NCI-H1436 treated with DMSO at 0.1 percent for 48 hours (cell line): ENCODE measurements around the gene RAB4B.
A peak's percentile ranks its signal among the peaks of the same experiment; 100 is the strongest.
"Not testable (repeated sequence)": the region's sequence is repeated elsewhere in the genome, so short reads cannot be mapped to it uniquely, and the experiment has no call there.

Source experiments
- DNase-seq: peaks from one replicate; lab custom pipeline; 2025; lab: John Stamatoyannopoulos, UW

RAB4B gene

DNA sequence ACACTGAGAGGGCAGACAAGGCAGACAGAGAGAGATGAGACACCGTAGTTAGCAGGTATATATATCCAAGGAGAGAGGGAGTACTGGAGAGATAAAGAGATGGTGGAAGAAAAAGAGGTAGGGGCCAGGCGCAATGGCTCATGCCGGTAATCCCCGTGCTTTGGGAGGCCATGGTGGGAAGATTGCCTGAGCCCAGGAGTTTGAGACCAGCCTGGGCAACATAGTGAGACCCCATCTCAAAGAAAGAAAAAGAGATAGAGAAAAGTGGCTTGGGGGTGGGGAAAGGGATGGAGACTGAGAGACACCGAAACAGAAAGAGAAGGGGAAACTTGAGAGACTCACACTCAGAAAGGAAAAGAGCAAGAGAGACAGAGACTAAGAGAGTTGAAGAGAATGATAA lies 2.5 kb downstream of the RAB4B start:
- DNase-seq: no peak

DNA sequence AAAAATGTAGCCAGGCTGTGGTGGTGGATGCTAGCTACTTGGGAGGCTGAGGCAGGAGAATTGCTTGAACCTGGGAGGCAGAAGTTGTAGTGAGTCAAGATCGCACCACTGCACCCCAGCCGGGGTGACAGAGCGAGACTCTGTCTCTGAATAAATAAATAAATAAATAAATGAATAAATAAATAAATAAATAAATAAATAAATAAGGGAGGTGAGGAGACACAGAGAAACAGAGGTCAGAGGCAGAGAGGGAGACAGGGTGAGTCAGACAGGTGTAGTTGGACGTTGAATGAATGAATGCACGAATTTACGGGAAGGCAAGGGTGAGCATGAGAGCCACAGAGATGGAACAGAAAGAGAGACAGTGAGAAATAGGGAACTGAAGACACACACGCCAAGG lies 3.1 kb downstream of the RAB4B start:
- no peak for DNase-seq

DNA sequence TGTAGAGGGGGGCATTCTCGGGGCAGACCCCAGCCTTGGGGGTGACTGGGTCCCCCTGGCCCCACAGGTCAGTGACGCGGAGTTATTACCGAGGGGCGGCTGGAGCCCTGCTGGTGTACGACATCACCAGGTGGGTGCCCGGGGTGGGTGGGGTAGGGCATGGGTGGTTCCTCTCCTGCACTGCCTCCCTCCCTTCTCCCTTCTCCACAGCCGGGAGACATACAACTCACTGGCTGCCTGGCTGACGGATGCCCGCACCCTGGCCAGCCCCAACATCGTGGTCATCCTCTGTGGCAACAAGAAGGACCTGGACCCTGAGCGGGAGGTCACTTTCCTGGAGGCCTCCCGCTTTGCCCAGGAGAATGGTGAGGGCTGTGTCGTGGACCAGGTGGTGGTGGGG lies 5.7 kb downstream of the RAB4B start:
- no peak for DNase-seq

DNA sequence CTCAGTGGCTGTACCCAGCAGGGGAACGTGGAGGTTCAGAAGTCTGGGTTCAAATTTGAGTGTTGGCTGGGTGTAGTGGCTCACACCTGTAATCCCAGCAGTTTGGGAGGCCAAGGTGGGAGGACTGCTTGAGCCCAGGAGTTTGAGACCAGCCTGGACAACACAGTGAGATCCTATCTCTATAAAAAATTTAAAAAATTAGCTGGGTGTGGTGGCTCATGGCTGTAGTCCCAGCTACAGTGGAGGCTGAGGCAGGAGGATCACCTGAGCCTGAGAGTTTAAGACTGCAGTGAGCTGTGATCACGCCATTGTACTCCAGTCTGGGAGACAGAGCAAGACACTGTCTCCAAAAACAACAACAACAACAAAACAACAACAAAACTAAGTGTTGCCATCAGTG lies 6.1 kb downstream of the RAB4B start:
- DNase-seq: not testable (repeated sequence)

DNA sequence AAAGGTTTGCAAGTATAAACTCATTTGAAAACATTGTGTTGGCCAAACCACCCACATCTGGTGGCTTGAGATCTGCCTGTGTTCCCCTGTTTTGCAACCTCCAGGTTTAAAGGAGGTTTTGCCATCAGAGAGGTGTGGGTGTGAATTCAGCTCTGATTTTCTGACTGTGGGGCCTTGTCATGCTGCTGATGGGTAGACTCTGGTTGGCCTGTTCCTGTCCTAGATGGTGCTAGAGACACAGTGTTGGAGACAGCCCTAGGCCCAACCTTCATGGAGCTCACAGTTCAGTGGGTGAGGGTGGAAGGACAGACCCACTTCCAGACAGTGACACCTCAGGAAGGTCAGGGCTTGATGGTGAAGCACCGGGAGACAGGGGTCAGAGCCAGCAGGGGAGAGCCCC lies 7.5 kb downstream of the RAB4B start:
- no peak for DNase-seq

DNA sequence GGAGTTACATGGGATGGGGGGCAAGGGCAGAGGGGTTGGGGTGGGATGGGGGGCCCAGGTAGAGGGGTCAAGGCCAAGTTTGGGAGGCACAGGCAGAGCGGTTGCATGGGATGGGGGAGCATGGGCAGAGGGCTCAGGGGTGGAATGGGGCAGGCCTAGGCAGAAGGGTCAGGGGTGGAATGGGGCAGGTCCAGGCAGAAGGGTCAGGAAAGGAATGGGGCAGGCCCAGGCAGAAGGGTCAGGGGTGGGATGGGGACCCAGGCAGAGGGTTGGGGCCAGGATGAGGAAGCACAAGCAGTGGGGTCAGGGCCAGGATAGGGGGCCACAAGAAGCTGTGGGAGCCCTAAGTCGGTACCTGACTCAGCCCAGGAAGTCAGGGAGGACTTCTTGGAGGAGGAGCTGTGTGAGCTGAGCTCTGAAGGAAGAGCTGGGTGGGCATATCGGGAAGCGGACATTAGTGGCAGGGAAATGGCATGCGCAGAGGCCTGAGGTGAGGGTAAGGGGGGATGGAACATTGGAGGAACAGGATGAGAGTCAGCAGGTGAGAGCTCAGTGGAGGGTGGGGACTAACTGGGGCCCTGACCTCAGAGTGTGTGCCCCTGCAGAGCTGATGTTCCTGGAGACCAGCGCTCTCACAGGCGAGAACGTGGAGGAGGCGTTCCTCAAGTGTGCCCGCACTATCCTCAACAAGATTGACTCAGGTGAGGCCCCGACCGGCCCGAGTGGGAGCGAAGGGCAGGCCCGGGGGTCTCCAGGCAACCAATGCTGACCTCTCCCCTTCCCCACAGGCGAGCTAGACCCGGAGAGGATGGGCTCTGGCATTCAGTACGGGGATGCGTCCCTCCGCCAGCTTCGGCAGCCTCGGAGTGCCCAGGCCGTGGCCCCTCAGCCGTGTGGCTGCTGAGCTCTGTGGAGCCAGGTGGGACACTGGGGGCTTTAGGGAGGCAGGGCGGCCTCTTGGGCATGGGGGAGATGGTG lies 8.3 kb downstream of the RAB4B start:
- DNase-seq: no peak

DNA sequence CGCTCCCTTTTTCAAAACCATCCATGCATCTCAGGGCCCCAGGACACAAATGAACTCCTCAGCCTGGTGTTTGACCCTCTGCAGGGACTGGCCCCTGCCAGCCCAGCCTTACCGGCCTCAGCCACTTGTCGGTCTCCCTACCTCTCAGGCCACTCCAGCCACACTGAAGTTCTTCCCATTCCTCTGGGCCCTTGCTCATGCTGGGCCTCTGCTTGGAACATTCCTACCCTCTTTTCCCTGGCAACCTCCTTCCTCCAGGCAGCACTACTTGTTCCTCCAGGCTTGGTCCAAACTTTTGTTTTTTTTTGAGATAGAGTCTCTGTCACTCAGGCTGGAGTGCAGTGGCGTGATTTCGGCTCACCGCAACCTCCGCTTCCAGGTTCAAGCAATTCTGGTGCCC lies 13.3 kb downstream of the RAB4B start:
- DNase-seq: no peak

DNA sequence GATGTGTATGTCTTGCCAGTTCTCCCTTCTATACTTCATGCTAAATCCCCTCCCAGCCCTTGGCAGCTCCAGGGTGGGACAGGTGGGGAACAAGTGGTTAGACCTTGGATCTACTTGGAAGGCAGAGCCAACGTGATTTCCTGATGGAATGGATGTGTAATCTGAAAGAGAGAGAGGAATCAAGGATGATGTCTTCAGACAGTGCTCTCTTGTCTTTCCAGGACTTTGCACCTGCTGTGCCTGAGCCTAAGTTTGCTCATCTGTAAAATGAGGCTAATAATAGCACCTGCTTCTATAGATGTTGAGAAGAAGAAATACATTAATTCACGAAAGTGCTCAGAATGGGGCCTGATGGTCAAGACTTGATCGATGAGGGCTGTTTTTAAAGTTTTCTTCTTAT lies 13.9 kb downstream of the RAB4B start:
- DNase-seq: no peak

DNA sequence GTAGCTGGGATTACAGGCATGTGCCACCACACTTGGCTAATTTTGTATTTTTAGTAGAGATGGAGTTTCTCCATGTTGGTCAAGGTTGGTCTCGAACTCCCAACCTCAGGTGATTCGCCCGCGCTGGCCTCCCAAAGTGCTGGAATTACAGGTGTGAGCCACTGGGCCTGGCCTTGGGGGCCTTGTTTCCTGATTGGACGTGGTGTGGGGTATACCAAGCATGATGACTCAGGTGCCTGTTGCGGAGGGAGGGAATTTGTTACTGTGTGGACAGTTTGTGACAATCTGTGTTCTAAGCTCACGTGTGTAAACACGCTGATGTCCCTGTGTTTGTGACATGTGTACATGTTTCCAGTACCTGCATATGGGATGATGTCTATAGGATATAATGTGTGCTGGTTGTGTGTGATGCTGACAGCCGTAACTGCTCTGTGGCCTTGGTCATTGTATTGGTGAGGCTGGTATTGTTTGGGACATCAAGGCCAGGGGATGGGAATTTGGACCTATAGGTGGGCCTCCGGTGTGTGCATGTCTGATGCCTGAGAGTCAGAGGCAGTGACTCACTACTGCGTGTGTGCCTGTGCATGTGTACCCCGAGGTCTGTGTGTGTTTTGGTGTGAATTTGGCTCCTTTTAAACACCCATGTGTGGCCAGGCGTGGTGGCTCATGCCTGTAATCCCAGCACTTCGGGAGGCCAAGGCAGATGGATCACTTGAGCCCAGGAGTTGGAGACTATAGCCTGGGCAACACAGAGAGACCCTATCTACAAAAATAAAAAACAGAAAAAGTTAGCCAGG lies 19.3 kb downstream of the RAB4B start:
- no peak for DNase-seq

DNA sequence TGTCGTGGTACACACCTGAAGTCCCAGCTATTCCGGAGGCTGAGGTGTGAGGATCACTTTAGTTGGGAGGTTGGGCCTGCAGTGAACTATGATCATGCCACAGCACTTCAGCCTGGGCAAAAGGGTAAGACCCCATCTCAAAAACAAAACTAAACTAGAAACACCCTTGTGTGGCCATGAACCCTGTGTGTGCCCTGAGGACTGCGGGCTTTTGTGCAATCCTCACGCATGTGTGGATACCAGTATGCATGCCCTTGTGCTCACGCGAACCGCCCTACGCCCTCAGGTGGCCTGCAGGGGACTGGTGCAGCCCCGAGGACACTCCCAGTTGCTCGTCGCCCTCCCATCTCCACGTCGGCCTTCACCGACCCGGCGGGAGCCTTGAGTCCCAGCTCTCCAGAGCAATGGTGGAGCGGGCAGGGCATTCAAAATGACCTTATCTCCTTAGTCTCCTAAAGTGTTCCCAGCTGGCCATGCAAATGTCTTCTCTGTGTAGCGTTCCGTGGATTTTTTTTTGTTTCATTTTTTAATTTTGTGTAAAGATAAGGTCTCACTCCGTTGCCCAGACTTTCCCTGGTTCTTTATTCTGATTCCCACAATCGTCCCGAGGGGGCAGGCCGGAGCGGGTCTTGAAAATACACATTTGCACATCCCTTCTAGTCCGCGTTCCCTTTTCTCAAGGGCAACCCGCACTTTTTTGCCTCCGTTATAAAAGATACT lies 20.1 kb downstream of the RAB4B start:
- no peak for DNase-seq

DNA sequence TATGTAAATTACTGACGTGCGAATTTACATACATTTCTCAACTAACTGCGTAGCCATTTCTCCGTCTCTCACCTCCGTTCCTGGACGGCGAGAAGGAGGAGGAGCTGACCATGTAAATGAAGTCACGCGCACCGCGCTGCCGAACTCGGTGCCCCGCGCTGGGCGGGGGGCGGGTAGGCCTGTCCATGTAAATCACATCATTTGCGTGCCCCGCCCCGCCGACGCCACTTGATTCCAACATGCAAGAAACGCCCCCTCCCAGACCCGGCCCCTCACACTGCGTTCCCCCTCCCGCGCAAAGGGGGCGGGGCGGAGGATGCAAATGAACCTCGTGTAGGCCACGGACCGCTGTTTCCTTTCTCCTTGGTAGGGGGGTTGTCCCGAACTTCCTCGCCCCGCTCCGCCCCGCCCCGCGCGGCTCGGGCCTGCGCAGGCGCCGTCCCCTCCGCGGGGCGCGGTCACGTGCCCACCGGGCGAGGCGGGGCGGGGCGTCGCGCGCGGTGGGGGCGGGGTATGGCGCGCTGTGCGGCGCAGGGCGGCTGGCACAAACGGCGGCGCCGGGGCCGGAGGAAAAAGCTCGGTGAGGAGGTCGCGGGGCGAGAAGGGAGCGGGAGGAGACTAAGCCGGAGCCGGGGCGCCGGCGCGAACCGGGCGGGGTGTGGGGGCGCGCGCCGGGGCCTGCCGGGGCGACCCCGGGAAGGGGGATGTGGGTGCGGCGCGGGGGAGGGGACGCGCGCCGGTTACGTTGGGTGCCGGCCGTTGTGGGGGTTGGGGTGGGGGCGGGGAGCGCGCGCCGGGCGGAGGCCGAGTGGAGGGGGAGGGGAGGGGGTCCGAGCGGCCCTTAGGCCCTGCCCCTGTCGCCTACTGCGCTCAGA lies 20.9 kb downstream of the RAB4B start, which contains the start of gene EGLN2:
TSS of gene EGLN2 (plus strand) at position 509 of the 875 bp plus-strand sequence. CDS start 1,382 bp downstream, outside the sequence.
- DNase-seq: peak; percentile 93

DNA sequence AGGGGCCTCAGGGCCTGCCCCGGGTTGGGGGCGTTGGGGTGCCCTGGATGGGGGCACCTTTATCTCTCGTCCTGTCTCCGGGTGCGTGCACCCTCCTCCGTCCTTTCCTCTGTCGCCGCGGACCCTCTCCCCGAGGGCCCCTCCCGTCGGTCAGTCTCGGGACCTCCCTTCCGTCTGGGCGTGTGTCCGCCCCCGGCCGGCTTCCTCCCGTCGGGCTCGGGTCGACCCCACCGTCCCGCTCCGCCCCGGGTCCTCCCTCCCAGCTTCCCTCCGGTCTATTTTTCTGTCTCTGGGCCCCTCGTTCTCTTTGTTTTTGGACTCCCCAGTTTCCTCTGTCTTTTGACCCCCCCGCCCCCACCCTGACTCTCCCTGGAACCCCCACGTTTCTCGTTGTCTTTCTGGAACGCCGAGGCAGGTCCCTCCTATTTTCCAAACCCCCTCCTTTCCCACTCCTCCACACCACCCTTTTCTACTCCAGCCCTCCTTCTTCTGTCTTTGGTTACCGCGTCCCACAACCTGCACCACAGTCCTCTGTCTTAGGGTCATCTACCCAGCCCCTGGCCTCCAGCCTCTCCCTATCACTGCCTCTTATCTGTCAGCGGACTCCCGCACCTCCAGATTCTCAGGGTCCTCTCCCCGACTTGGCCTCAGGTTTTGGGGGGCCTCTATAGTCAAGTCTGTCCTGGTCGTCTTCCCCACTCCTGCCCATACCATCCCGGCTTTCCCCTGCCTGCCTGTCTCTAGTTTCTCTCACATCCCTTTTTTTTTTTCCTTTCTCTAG lies 21.7 kb downstream of the RAB4B start:
- no peak for DNase-seq

DNA sequence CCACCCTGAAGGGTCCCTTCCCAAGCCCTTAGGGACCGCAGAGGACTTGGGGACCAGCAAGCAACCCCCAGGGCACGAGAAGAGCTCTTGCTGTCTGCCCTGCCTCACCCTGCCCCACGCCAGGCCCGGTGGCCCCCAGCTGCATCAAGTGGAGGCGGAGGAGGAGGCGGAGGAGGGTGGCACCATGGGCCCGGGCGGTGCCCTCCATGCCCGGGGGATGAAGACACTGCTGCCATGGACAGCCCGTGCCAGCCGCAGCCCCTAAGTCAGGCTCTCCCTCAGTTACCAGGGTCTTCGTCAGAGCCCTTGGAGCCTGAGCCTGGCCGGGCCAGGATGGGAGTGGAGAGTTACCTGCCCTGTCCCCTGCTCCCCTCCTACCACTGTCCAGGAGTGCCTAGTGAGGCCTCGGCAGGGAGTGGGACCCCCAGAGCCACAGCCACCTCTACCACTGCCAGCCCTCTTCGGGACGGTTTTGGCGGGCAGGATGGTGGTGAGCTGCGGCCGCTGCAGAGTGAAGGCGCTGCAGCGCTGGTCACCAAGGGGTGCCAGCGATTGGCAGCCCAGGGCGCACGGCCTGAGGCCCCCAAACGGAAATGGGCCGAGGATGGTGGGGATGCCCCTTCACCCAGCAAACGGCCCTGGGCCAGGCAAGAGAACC lies 22.4 kb downstream of the RAB4B start:
- DNase-seq: no peak

DNA sequence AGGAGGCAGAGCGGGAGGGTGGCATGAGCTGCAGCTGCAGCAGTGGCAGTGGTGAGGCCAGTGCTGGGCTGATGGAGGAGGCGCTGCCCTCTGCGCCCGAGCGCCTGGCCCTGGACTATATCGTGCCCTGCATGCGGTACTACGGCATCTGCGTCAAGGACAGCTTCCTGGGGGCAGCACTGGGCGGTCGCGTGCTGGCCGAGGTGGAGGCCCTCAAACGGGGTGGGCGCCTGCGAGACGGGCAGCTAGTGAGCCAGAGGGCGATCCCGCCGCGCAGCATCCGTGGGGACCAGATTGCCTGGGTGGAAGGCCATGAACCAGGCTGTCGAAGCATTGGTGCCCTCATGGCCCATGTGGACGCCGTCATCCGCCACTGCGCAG lies 22.9 kb downstream of the RAB4B start:
- DNase-seq: no peak

DNA sequence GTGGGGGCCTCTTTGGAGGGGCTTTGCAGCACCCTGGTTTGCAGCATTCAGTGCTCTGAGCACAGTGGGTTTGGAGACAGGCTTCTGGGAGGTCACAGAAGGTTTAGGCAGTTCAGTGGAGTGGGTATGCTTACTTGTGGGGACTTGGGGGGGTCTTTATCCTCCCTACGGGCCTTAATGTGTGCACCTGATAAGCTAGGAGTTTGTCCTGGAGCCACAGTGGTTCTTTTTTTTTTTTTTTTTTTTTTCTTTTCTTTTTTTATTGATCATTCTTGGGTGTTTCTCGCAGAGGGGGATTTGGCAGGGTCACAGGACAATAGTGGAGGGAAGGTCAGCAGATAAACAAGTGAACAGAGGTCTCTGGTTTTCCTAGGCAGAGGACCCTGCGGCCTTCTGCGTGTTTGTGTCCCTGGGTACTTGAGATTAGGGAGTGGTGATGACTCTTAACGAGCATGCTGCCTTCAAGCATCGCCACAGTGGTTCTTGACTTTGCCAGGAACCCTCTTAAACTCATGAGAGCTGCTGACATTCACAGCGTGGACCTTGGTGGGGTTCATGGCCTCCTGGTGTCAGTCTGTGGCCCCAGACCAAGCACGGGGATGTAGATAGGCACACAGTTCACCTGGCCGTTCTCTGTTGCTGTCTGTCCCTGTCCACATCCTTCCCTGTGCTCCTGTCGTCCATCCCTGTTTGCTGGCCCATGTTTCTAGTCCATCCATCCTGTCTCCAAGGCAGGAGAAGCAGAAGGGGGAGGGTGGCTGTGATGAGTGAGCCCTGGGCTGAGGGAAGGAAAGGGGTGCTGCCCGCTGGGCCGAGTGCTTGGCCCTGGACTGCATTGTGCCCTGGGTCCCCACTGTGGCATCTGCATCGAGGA lies 23.6 kb downstream of the RAB4B start:
- DNase-seq: no peak

DNA sequence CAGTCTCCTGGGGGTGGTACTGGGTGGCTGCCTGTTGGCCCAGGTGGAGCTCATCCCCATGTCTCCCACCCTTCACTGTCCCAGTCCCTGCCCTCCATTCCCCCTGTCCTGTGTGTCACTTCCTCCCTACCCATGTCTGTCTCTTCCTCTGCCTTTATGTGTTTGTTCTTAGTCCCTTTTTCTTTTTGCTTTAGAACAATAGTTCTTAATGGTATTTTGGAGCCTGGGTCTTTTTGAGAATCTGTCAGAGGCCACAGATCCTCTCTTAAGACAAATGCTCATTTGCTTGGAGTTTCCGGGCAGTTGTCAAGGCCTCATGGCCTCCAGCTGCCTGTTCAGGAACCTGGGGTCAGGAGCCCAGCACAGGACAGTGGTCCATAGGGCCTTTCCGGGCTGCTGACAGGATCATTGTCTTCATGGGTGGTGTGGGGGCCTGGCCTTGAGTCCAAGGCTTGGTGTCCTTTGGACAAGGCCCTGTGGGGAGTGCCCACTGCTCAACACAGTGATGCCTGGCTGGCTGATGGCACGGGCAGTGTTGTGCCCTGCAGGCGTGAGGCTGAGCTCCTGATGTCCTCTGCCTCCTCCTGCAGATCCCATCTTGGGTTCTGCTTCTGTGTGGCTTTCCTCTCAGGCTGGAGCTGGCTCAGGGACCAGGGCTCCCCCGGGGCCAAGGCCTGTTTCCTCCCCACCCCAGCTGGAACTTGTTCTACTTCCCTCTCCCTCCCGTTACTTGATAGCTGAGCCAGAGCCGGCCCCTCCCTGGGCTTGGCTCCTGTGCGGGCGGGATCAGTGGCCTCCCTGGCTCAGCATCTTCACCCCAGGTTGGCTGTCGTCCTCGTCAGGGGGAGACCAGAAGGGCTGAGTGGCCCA lies 24.5 kb downstream of the RAB4B start:
- no peak for DNase-seq

DNA sequence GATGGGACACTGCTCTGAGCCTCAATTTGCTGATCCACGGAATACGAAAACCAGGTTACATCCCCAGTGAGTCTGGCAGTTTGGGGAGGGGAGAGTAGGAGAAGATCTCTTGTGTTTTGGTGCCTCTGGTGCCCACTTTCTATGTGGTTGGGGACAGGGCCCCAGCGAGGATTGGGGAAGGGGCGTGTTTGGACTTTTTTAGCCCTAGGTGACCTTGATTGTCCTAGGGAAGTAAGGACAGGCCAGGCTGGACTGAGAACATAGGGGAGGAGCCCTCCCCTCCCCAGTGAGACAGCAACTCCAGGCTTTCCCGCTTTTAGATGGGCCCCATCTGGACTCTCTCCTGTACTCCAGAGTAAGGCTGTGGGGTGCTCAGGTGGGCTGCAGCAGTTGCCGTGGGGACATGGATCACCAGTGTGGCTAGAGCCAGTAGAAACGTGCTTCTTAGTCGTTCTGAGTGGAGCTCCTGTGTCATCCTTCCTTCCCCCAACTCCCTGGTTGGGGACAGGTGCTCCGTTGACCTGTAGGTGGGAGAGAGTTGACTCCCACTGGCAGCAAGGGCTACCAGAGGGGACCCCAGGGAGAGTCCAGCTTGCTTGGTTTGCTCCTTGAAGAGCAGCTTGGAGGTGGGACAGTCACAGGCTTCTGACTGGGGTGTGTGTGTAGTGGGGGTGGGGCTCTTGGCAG lies 25.3 kb downstream of the RAB4B start:
- DNase-seq: no peak
